ENCODE measurements around the gene P3H3. TPM values are rescaled to one million over a fixed set of nuclear protein-coding genes. Genes with fewer than 3 reads are reported as not detected.
"Not testable (repeated sequence)": the region's sequence is repeated elsewhere in the genome, so short reads cannot be mapped to it uniquely, and the experiment has no call there.

P3H3 gene
- total RNA-seq, 2 donors from 2014 or later = 4.3 to 6.3 TPM

DNA sequence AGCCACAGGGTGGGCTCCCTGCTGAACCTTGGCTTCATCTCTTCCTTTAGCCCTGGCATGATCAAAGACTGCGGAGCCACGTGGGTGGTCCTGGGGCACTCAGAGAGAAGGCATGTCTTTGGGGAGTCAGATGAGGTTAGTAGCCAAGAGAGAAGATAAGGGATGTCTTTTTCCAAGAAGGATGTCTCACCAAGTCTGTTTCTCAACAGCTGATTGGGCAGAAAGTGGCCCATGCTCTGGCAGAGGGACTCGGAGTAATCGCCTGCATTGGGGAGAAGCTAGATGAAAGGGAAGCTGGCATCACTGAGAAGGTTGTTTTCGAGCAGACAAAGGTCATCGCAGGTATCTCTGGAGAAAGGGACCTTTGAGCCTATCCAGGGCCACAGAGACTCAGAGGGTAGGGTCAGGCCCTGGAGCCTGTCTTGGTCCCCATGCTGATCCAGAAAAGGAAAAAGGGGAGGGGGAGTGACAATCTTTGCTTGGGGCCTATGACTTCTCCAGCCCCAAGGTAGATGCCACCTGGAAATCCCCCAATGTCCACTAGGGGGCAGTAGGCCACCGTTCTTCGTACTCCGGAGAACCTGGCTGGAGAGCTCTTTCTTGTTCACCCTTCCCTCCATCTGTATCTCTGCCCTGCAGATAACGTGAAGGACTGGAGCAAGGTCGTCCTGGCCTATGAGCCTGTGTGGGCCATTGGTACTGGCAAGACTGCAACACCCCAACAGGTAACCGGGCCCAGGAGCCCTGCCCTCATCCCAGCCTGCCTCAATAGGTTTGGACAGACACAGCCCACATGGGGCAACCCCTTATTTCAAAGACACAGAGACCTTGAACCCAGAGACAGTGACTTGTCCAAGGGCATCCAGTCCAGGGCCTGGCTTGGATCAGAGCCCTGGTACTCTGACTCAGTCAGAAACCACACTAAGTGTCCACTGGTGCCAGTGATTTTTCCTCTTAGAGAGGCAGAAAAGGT is 41.1 kb downstream of the P3H3 start:
- intact Hi-C loops (cut with DNase I, micrococcal nuclease) = loop anchor here in 1 of 2 donors (5.0 kb wide), 1 partner anchor 98 kb away; no protein-coding TSS in a partner anchor
- ATAC-seq (peak; percentile 10), DNase-seq (peak; percentile 71 to 87)

GRCh38 chr12:6870304-6870703 is 42.1 kb downstream of the P3H3 start:
- intact Hi-C loops (cut with DNase I, micrococcal nuclease) = loop anchor here in 1 of 2 donors (5.0 kb wide), 1 partner anchor 97 kb away; no protein-coding TSS in a partner anchor

DNA sequence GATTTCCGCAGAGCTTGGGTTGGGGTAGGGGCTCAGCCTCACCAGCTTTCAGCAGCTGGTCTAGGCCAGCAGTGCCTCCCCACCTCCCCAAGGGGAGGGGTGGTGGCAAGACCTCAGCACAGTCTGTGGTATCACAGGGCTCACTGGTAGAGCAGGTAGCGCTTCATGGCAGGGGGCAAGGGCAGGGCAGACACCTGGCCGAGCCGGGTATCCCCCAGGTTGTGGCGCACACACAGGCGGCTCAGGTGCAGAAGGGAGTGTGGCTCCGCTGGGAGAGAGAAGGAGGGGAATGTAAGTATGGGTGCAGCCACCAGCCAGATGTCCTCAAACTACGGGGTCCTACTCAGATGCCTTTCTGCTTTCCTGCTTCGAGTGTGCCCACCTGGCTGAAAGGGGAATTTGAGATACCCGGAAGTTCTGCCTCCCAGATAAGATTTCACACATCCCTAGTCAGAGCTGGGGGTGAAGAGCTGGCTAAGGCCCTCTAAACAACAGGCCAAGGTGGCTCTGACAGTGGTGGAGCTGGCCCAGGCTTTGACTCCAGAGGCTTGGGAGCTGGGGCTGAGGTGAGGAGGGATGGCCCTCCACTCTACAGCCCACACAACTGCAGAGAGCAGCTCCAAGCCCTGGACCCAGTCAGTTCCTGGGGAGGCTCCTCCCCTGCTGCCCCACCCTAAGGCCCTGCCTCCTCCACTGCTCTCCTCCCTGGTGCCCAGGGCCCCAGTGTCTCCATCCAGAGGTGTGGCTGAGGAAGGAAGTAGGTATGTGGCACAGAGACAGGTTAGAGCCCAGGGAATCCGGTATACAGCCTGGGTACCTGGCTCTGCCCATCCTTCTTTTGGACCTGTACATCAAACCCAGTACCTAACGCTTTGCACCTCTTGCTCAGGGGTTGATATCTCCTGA is 43.1 kb downstream of the P3H3 start:
- peak; percentile 76 to 90 for DNase-seq
- ATAC-seq = peak; percentile 56
- intact Hi-C loops (cut with DNase I, micrococcal nuclease) = loop anchor here in 1 of 2 donors (5.0 kb wide), 1 partner anchor 96 kb away; no protein-coding TSS in a partner anchor

More at GRCh38 chr12:6870304-6870703, 42.1 kb downstream of the P3H3 start:
- DNase-seq, ATAC-seq: not testable (repeated sequence)

DNA sequence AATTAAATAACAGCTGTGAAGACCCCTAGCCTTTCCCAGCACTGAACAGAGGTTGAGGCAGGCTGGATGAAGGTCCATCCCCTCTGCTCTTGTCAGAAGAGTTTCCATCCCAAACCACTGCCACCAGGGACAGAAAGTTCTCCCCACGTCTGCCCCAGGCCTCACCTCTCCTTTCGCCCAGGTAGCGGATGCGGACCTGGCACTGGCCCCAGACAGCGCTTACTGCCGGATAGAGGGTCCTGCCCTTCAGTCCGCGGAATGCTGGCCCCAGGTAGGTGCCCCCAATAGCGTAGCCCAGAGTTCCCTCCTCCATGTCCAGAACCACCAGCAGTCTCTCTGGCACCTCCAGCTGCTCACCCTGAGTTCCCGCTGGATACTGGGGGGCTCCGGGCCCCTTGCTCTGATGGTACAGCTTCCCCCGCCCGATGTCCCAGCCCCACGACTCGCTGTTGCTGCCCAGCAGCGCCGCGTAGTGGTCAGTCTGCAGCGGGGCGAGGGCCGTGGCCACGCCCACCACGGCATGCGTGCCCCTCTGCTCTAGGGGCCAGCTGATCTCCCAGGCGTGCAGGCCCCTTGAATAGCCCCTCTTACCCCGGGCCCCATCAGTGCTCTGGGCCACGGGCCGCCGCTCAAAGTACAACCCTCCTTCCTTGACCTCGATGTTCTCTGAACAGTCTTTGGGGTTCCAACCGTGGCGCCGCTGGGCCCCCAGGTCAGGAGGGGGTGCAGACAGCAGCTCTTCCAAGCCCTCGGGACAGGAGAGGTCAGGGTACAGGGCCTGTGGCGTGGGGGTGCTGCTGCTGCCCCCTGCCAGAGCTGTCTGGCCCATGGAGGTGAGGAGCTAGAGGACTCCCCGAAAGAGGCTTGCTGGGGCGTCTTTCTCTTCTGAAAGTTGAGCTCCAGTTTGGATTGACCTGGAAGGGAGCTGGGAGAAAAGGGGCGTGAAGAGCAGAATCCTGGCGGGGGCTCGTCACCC is 44.2 kb downstream of the P3H3 start:
- DNase-seq (peak; percentile 78 to 91), ATAC-seq (peak; percentile 64)
- intact Hi-C loops (cut with DNase I, micrococcal nuclease) = loop anchor here in 1 of 2 donors (5.0 kb wide), 1 partner anchor 95 kb away; no protein-coding TSS in a partner anchor

- ATAC-seq (peak; percentile 79), DNase-seq (peak; percentile 98 to 100)
- intact Hi-C loops (cut with DNase I, micrococcal nuclease) = loop anchor here in 1 of 2 donors (5.0 kb wide), 1 partner anchor 94 kb away; no protein-coding TSS in a partner anchor
Measured at GRCh38 chr12:6873094-6874014, 45.1 kb downstream of the P3H3 start, which contains the start of gene SPSB2. SPSB2 (minus strand) TSS chr12:6873303; CDS start chr12:6872901, 402 bp downstream.

- not testable (repeated sequence) for DNase-seq, ATAC-seq
- intact Hi-C loops (cut with DNase I, micrococcal nuclease) = loop anchor here in 1 of 2 donors (5.0 kb wide), 1 partner anchor 93 kb away; no protein-coding TSS in a partner anchor
Measured at GRCh38 chr12:6874015-6874368, 45.8 kb downstream of the P3H3 start.

DNA sequence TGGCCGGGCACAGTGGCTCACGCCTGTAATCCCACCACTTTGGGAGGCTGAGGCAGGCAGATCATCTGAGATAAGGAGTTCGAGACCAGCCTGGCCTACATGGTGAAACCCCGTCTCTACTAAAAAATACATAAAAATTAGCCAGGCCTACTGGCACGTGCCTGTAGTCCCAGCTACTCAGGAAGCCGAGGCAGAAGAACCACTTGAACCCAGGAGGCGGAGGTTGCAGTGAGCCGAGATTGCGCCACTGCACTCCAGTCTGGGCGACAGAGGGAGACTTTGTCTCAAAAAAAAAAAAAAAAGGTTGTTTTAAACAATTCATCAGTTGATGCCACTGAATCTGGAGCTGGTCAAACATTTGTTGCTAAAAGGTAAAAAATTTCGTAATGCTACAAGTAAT is 51.6 kb downstream of the P3H3 start:
- DNase-seq; intact Hi-C loops (cut with DNase I, micrococcal nuclease); ATAC-seq: not testable (repeated sequence)

- ATAC-seq (no peak), DNase-seq (no peak)
- intact Hi-C loops (cut with DNase I, micrococcal nuclease) = no loop called here
Measured at GRCh38 chr12:6883252-6883651, 55.0 kb downstream of the P3H3 start.

DNA sequence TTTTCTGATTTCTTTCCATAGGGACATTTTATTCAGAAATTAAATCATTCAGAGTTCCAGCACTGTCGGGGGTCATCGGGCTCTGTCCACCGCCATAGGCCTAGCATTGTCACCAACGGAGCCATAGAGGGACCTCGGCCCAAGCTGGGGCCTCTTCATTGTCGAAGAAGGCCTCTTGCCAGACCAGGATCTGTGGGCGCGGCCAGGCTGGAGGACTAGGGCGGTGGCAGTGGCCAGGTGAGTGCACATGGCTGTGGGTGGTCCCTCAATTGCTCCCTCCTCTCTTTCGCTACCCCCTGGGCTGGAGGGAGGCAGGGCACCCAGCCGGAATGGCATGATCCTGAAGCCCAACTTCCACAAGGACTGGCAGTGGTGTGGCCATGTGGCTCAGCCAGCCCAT is 55.5 kb downstream of the P3H3 start:
- ATAC-seq (no peak), DNase-seq (no peak)
- intact Hi-C loops (cut with DNase I, micrococcal nuclease) = no loop called here

GRCh38 chr12:6884539-6884938 is 56.3 kb downstream of the P3H3 start:
- ATAC-seq (no peak), DNase-seq (no peak)
- intact Hi-C loops (cut with DNase I, micrococcal nuclease) = no loop called here

GRCh38 chr12:6886206-6886999 is 58.2 kb downstream of the P3H3 start:
- DNase-seq; ATAC-seq; intact Hi-C loops (cut with DNase I, micrococcal nuclease): not testable (repeated sequence)

- DNase-seq (peak in 1 of 2 donors; percentile 64), ATAC-seq (peak; percentile 31)
Measured at GRCh38 chr12:6887460-6887859, 59.3 kb downstream of the P3H3 start.

GRCh38 chr12:6888360-6888759 is 60.2 kb downstream of the P3H3 start:
- DNase-seq (no peak), ATAC-seq (no peak)
- intact Hi-C loops (cut with DNase I, micrococcal nuclease) = no loop called here

More at GRCh38 chr12:6887460-6887859, 59.3 kb downstream of the P3H3 start:
- intact Hi-C loops (cut with DNase I, micrococcal nuclease) = no loop called here

- ATAC-seq; DNase-seq; intact Hi-C loops (cut with DNase I, micrococcal nuclease): not testable (repeated sequence)
Measured at GRCh38 chr12:6888794-6889193, 60.6 kb downstream of the P3H3 start.
